OCI-M2 (cell line): ENCODE measurements around the gene MCHR2.
A peak's percentile ranks its signal among the peaks of the same experiment; 100 is the strongest.
"Not testable (repeated sequence)": the region's sequence is repeated elsewhere in the genome, so short reads cannot be mapped to it uniquely, and the experiment has no call there.

ENCODE experiments used
- DNase-seq: peaks from one replicate; lab custom pipeline; 2025; ENCODE audit not compliant: unreplicated experiment; lab: John Stamatoyannopoulos, UW

MCHR2 gene

GRCh38 chr6:99993533-99994251, at the start of gene MCHR2:
TSS of gene MCHR2 (minus strand) at chr6:99994223. CDS start at chr6:99956147, 38,076 bp downstream.
- DNase-seq, result no peak

- DNase-seq, result not testable (repeated sequence)
Observed at GRCh38 chr6:100038546-100038945, 44.5 kb upstream of the MCHR2 start.

- DNase-seq, result no peak
Observed at GRCh38 chr6:100035873-100036653, 42.0 kb upstream of the MCHR2 start.

GRCh38 chr6:100023798-100024197, 29.8 kb upstream of the MCHR2 start:
- DNase-seq, result no peak

DNA sequence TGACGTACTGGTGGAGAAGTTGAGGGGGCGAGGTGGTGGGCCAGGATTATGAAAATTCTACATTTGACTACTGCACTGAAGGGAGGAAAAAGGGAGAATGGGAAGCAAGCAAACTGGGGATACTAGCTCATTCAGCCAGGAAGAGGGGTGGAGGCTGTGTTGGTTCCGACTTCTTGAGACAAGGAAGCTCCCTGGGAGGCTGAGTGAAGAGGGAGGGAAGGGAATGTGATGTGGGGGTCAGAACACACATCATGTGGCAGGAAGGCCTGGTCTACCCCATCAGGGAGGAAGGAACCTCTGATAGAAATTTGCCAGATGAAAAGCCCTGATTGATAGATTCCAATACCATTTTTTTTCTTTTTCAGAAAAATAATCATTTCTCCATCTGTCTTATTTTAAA, 28.8 kb upstream of the MCHR2 start:
- no peak for DNase-seq

DNA sequence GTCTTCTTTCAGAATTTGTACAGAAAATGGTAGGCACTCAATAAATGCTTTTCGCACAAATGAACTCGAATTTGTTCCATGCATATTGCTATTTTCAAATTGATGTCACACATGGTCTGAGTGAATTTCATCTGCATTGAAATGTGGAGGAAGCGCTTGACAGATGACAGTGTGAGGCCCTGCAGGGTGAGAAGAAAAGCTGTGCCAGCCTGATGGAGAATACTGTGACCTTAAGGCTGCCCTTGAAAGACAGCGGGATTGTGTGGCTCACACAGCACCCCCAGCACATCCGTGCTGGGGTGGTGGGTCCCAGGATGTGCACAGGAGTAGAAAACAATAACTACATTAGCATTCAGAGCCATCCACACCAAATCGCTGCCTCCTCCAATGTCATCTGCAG, 14.8 kb upstream of the MCHR2 start:
- no peak for DNase-seq

GRCh38 chr6:100001915-100002388, 7.9 kb upstream of the MCHR2 start:
- peak; percentile 33 for DNase-seq

DNA sequence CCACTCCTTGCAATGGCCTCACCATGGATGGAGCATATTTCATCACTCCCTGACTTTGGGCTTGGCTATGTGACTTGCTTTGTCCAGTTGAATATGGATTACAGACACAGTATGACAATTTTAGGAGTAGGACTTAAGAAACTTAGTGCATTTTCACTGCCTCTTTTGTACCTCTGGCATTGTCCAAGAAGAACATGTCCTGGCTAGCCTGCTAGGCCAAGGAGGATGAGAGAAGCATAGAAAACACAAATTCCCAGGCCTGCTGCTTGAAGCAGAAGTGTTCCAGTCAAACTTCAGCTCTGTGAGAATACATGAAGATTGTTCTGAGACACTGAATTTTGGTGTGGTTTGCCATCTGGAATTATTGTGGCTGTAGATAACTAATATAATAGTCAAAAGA, 3.1 kb upstream of the MCHR2 start:
- DNase-seq, result no peak

GRCh38 chr6:99995916-99996315, 1.9 kb upstream of the MCHR2 start:
- no peak for DNase-seq

DNA sequence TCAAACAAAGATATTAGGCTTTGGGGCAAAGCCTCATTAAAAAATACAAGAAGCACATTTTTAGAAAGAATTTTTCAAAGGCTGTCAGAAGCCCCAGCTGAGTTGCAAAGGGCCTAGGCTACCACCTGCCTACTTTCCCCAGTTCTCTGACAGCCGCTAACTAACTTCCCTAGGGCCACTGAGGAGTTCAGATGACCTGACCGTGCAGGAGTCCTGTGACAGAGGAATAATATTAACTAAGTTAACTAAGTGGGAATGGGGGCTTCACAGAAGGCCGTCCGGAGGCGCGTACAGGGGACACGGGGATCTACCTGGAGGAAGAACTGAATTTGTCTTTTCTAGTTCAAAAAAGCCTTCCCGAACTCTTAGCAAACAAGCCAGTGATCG, 884 bp downstream of the MCHR2 start:
- DNase-seq, result no peak

DNA sequence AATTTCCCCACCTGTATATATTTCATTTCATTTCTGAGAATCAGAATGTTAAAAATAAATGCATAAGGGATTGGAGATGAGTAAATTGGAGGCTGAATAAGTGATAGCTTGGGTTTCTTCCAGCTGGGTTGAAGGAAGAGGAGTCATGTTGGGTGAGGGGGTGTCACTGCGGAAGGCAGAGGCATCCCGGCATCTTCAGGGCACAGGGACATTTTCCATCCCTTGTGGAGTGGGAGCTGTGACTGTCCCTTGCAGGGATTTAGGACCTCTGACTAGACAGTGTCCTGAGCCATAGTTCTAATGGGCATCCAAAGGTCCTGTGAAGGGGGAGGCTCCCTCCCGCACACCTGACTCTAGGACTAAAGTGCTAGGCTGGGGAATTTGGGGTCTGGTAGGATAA, 2.1 kb downstream of the MCHR2 start:
- no peak for DNase-seq

DNA sequence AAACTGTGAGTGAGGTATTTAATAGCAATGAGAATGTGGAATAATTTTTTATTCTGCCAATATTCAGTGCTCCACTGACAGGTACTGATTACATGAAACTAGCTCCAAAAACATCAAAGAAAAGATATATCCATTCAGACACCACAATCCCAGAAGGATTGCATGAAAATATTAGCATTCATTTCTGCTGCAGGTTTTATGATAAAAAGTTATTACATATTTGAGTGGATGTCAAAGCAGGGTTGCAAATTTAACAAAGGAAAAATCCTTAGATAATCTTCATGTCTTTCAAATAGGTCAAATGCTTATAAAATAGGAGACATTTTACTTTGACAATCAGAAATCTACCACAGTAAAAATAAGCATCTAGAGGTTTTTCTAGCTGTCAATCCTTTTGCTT, 13.3 kb downstream of the MCHR2 start:
- DNase-seq, result no peak

DNA sequence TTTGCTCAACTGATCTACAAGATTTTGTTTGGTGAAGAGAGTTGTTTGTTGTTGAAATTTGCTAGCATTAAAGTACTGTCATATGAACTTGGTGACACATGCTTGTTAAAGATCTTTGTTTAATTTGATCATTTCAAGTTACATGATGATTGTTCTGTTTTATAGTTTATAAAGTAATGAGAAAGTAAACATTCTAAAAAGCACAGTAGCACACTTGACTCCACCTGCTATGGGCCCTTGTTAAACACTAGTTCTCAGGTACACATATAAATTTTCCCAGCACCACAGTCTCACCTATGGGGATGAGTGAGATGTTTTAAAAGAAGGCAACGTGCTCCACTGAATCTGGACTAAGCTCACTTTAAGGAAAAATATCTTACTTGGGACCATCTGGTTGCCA, 14.1 kb downstream of the MCHR2 start:
- DNase-seq, result no peak

- no peak for DNase-seq
Observed at GRCh38 chr6:99967052-99967451, 27.0 kb downstream of the MCHR2 start.

GRCh38 chr6:99960027-99960426, 34.0 kb downstream of the MCHR2 start:
- no peak for DNase-seq

- no peak for DNase-seq
Observed at GRCh38 chr6:99951016-99951805, 42.8 kb downstream of the MCHR2 start.

DNA sequence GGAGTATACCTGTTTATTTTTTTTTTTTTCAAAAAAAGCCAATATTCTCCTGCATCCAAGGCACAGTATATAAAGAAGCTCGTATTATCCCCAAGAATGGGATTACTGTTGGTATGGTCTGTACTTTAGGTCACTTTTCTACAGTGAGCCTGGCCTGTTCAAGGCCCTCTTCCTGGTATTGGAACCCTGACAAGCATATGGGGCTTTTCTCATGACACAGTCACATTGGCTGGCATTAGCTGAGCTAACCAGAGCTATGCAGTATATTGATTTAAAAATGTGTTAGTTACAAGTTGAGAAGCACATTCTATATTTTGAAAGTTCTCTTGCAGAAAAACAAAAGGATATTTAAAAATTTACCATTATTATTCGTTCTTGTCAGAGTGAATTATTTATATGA, 48.0 kb downstream of the MCHR2 start:
- DNase-seq, result no peak

DNA sequence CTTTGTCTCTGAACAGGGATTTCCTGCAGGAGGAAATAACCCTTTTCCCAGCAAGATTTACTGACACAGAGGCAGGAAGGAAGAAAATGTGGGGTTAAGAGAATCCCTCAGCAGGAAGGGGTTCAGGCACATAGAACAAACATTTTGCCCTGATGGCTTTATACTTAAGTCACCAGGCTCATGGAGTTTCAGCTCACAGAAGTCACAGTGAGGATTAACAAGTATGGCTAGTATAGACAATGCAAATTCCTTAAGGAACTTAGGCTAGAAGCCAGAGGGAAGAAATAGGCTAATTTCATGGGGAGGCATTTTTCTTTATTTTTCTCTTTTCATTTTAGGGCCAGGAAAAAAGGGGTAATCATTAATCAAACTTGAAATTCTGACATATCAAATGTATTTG, 50.2 kb downstream of the MCHR2 start:
- DNase-seq, result no peak

DNA sequence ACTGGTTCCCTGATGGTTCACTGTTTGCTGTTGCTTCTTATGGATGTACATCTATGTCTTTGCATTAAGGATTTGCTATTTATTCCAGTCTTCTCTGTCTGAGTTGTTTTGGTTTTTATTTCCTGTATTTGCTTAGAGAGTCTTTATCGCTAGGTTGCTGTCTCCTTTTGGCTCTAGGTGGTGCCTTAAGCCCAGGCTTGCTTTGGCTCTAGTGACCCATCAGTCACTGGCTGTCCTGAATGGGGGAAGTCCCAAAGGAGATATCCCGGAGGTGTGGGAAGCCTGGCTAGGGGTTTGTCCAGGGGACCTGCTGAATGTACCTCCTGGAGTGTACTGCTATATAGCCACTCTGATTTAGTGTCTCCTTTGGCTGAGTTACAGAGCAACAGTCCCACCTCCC, 53.4 kb downstream of the MCHR2 start:
- DNase-seq, result no peak

DNA sequence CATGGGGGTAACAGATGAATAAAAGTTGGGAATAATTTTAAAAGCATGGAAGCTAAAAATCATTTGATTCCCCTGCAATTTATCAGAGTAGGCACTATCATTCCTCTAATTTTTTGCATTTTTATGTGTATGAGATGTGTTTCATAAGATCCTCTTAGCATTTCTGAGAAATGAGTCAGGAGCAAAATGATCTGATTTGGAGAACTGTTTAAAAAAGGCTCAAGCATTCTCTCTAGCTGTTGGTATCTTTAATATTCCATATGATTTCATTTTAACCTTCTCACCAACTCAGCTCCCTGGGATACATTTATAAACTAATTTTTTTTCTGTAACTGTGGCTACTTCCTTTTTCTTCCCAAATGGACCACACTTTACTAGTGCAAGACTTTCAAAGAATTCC, 60.9 kb downstream of the MCHR2 start:
- no peak for DNase-seq

DNA sequence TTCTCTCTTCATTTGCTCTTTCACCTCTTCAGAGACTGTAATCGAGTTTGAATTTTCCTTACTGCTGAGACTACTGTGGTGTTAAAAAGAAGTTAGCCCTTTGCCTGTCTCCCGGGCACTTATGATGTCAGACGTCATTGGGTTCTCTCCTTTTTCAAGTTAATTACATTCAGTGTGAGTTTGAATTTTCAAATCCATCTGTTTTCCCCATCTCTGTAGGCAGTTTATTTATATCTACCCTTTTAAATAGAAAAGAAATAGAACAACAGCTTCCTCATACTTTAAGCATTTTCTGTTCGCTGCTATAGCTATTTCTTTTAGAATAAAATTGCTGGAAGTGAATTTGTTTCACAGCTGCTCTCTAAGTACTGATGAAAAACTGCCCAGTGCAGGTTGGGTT, 81.4 kb downstream of the MCHR2 start:
- no peak for DNase-seq
